Kidney glomerular epithelial cell (primary cell): ENCODE results near the gene PSEN2.
A peak's percentile ranks its signal among the peaks of the same experiment; 100 is the strongest.

Experiments
- DNase-seq: peaks from one replicate; lab custom pipeline; 2025; lab: John Stamatoyannopoulos, UW

The PSEN2 gene

DNA sequence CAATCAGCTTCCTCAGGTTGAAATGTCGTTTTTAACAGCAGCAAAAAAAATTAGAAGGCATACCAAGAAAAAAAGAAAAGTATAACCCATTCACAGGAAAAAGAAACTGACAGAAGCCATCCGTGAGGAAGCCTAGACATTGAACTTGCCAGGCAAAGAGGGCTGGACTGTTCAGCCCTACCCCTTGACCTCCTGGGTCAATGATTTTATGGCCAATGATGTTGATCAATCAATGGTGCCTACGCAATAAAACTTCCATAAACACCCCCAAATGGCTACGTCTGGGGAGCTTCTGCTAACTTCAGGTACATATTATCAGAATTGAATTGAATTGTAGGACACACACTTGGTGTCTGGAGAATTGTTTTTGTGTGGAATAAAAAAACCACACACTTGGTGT lies 4.8 kb upstream of the PSEN2 start:
- no peak for DNase-seq

DNA sequence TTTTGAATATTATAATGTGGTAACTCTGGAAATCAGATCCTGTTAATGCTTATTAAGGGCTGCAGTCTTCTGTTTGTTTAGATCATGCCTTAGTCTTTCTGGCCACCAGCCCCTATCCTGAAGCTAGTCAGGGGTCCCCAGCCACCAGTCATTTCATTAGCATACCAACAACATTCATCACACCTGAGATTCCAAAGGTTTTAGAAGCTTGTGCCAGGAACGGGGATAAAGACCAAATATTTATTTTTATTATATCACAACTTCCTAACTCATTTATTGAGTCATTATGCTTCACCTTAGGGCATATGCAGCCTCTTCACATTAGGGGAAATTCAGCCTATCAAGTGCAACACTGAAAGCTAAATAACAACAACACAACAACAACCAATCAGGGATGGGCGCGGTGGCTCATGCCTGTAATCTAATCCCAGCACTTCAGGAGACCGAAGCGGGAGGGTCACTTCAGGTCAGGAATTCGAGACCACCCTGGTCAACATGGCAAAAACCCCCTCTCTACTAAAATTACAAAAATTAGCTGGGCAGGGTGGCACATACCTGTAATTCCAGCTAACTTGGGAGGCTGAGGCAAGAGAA lies 2.9 kb upstream of the PSEN2 start:
- no peak for DNase-seq

DNA sequence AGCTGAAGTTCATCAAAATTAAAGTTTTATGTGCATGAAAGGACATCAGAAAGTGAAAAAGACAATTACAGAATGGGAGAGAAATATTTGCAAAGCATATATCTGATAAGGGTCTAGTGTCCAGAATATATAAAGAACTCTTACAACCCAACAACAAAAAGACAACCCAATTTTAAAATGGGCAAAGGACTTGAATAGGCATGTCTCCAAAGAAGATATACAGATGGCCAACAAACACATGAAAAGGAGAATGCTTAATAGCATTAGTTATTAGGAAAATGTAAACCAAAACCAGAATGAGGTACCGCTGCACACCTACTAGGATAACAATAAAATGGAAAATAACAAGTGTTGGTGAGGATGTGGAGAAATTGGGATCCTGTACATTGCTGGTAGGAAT lies 1.7 kb upstream of the PSEN2 start:
- DNase-seq: no peak

DNA sequence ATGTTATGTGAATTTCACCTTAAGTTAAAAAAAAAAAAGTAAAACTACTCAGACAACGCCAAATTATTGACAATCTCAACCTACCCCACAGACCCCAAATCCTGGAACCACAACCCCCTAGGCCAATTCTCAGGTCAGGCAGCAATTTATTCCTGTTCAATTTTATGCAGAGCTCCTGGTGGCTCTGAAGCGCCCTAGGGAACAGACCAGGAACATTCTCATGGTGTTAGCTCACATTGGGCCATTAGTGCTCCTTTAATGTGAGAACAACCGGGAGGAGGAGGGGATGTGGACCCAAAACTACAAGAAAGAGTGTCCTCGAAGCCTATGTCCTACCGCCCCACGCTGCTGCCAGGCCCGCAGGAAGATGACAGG lies 403 bp upstream of the PSEN2 start:
- DNase-seq: peak; percentile 63

DNA sequence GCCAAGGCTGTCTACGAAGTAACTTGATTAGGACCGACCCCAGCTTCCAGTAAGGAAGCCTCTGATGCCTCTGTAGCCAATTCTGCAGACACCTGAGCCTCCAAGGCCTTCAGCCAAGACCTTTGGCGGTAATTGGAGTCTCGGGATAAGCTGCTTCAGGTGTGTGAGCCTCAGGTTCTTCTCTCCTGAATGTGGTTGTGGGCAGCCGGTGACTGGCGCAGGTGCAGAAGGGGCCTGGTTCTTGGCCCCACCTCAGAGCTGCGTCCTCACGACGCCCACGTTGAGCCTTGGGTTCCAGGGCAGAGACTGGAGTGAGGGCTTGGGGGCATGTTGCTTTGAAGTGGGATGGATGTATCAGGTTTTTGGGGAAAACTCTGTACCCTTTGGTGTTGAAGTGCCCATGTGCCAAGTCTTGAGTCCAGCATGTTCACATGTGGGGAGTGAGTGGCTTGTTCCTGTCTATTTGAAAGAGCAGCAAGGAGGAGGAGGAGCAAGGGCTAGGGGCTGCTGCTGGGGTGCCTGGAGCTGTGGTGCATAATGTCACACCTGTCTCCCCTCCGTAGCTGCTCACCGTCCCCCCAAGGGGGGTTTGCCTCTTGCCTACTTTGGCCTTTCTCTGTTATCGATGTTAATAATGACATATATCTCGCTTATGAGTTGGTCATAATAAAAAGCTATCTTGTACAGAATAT lies 1.4 kb downstream of the PSEN2 start:
- DNase-seq: no peak

DNA sequence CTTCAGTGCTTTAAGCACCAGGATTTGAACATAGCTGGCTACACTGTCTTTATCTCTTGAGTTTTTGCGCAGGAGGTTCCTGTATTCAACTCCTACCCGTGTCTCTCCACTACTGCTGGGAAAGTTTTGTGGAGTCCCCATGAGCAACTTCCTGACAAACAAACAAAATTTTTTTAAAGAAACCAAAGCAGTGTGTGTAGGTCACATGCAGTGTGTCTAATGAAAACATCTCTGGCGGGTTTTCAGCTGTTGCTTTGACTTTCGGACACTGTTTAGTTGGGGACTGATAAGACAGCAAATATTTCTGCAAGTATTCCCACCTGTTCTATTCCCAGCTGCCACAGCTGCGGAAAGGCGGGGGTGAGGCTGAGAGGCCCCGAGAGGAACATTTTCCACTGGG lies 2.0 kb downstream of the PSEN2 start:
- DNase-seq: no peak

DNA sequence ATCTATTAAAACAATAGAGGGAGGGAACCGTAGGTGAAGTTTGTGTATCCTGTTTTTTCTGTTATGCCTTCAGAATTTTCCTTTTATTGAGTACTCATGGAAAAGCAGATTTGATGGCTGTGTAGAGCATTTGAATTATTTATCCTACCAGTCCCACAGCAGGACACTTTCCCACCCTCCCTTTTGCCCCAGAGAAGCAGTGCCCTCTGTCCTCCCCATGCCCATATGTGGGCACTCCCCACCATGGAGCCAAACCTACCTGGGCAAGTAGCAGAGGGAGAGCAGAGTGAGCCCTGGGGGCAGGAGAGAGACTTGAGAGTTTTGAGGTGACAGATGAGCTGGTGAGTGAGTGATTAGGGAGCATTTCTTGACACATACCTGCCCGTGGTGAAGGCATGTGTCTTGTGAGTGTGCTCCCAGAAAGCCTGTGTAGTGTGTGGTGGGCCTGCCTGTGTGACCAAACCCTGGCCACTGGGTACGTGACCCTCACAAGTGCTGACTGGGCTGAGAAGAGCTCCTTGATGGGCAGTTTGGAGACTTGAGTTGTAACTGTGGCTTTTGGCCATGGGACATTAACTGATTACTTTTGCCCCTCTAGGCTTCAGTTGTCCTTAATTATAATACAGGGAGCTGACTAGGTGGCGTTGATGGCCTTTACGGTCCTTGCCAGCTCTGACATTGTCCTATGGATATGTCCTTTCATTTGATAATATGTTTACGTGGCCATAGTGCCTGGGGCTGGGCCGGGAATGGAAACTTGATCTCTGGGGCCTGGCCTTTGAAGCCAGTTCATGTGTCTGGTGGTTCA lies 3.6 kb downstream of the PSEN2 start:
- no peak for DNase-seq

DNA sequence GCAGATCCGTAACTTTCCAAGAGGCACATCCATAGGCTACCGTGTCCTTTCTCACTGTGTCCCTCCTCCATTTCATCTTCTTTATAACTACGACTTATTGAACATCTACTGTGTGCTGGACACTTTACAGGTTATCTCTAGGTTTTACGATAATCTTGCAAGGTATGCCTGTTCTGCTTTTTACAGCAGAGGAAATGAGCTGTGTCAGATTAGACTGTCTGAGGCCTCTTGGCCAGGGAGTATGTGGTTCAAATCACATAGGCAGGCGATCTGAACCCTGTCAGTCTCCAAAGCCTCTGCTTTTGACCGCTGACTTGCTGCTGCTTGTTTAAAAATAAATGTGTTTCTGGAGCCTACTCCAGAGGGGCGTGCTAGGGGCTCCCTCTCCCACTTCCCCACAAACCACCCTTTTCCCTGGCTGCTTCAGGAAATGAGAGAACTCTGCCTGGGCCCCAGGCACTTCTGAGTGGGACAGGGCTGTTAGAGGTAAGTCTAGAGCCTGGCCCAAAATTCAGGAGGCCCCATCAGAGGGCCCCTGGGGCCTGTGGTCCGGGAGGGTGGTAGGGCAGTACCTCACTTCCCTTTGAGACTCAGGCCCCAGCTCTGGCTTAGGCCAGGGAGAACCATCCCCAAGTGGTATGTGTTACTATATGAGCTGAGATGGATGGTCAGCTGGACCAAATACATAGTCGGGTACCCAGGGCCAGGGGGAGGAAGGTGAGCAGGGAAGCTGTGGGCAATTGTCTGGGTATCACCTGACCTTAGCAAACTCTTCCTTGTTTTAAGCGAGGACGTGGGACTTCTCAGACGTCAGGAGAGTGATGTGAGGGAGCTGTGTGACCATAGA lies 4.4 kb downstream of the PSEN2 start:
- DNase-seq: no peak

DNA sequence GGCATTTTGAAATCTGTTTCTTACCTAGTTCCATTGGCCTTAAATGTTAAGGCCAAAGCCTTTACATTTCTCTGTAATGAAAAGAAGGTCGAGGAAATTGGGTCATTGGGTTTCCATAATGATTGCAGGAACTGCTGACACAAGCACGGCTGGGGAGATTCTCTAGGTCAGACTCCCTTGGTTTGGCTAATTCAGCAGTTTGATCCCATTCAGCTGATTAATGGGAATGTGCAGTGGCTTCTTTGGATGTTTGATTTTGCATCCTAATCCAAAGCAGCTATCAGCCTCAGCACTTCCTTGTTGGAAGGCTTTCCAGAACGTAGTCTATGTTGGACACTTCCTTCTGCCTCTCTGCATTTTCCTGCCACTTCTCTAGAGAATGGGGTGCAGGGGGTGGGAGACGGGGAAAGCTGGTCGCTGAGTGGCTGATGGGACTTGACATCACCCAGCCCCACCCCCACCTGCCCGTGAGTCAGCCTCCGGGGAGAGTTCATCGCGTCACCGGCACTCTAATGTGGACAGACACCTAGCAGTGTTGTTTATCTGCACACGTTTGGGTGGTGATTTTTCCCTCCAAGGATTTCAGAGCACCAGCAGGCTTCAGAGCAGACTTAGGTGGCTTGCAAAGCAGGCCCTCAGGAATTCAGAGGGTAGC lies 5.4 kb downstream of the PSEN2 start:
- DNase-seq: no peak

DNA sequence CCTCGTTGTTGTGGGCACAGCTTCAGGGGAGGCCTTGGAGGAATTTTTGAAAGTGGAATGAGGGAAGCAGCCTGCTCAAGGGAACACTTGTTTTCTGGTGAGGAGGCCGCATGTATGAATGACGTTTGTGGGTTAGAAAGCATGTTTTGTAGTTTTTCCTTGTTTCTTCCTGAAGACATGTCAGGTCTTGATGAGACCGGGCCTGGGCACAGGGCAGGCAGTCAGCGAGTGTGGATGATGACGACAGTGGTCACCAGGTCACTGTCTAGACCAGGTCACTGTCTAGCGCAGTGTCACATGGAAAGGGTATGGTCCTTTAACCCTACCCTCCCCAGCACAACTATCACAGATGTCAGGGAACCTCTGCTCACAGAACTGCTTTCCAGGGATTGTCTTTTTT lies 7.3 kb downstream of the PSEN2 start:
- DNase-seq: no peak

DNA sequence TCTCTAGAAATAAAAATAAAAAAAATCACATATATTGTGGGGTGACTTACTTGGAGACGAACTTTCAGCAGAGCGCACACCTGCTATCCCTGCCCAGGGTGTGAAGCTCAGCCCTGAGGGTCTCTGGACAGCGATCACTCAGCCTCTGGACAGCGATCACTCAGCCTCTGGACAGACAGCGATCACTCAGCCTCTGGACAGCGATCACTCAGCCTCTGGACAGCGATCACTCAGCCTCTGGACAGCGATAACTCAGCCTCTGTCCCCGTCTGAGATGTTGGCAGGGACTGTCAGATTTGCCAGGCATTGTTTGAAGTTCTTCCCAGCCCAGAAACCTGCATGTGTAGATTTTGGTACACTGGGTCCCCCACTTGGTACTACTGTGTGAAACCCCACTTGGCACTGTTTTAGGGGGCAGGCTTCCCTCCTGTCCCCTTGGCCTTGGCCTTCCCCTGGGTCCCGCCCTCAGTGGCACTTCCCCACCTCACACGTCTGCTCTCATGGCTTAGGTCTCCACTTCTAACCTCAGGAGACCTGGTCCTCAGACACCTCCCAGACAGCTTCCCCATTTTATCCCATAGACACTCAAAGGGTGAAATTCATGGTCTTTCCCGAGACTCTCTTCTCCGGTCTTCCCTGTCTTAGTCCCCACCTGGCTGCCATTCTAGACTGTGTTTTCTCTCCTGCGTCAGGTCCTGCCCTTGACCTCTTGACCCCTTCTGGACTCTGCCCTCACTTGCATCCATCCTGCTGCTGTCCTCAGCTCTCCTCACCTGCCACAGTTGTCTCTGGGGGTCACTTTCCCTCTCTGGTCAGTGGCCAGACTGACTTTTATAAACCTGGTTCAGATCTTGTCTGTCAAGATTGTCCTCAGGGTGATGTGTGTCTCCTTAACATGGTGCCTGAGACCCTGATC lies 10.2 kb downstream of the PSEN2 start:
- no peak for DNase-seq

DNA sequence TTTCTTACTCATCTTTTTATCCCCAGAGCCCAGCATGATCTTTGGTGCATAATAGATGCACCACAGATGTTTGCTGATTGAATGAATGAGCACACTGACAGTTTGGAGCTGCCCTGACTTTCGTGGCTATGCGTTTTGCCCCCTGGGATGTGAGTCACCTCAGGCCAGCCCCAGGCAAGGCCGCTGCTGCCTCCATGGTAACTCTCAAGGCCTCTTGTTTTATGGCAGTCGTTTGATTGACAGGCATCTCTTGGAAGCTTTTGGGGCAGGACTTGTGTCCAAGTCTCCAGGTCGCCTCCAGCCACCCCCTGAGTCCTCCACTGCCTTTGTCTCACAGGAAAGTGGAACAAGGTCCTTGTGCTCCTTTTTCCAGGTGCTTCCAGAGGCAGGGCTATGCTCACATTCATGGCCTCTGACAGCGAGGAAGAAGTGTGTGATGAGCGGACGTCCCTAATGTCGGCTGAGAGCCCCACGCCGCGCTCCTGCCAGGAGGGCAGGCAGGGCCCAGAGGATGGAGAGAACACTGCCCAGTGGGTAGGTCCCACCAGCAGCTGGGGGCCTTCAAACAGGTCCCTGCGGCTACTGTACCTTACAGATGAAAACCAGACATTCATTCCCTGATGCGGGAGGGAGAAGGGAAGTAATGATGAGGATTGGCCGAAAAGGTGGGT lies 11.2 kb downstream of the PSEN2 start:
- DNase-seq: no peak

DNA sequence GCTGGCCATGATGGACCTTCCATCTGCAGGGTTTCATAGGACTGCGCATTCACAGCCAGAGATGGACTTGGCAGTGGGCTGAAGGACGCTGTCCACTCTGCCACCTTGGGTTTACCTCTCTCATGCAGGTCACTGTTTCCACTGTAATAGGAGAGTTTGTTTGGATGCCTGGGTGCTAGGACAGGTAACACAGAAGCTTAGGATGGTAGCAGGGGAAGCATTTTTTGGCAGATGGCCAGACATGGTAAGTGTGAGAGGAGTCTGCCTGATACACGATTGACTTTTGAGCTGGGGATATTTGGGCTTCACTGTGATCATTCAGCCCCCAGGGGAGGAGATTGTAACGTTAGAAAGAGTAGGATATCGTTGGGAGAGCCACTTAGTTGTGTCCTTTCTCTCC lies 11.8 kb downstream of the PSEN2 start:
- no peak for DNase-seq

DNA sequence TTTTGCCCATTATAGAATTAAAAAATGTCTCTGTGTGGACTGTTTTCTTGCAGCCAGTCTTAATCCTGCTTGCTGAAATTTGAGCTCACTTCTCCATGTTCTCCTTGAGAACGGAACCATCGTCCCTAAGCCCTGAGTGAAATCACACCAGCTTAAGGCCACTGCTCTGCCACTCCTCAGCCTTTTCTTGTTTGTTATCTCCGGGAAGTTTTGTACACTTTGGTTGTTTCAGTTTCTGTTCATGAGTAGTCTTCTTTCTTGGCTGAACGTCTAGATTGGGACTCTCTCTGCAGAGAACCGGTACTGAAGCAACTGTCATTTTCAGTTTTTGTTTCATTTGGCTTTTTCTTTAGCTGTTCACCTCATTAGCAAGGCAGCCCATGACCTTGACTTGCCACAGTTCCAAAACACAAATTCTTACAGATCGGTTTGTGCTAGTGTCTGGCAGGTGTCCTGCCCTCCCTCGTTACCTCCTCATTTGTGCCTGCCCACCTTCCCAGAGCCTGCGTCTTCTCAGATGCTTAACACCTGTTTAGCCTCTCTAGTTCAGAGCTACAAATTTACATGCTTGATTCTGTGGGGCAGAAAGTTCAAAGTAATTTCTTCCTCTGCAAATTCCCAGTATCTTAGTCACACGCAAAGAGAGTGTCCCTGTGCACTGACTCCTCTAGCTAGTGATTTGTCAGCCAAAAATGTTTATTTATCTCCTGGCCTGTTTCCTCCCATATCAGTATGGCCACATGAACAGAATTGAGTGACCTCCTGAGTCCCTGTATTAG lies 12.4 kb downstream of the PSEN2 start:
- peak; percentile 73 for DNase-seq

DNA sequence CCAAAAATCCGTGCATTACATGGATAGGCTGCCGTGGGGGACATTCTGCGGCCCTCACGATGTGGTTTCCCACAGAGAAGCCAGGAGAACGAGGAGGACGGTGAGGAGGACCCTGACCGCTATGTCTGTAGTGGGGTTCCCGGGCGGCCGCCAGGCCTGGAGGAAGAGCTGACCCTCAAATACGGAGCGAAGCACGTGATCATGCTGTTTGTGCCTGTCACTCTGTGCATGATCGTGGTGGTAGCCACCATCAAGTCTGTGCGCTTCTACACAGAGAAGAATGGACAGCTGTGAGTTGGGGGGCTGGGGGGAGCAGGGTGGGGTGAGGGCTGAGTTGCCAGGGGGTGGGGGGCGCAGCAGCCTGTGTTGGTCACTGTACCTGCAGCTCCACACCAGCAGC lies 13.2 kb downstream of the PSEN2 start:
- no peak for DNase-seq

DNA sequence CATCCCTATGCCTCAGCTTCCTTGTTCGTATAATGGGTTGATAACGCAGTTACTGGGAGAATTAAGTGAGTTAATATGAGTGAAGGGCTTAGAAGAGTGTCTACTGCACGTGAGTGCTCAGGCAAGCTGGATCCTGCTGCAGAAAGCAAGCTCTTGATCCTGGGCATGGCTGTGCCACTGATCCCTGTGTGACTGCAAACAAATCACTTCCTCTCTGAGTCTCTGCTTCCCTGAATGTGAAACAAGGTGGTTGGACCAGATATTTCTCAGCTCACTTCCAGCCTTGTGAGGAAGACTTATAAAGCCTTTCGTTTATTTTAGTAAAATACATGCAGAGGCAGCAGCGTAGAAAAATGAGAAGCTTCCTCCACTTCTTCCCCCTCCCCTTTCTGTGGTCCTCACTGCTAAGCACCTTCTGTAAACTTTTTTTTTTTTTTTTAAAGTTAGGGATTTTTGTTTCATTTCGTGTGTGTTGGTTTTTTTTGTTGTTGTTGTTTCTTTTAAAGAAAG lies 13.8 kb downstream of the PSEN2 start:
- no peak for DNase-seq

DNA sequence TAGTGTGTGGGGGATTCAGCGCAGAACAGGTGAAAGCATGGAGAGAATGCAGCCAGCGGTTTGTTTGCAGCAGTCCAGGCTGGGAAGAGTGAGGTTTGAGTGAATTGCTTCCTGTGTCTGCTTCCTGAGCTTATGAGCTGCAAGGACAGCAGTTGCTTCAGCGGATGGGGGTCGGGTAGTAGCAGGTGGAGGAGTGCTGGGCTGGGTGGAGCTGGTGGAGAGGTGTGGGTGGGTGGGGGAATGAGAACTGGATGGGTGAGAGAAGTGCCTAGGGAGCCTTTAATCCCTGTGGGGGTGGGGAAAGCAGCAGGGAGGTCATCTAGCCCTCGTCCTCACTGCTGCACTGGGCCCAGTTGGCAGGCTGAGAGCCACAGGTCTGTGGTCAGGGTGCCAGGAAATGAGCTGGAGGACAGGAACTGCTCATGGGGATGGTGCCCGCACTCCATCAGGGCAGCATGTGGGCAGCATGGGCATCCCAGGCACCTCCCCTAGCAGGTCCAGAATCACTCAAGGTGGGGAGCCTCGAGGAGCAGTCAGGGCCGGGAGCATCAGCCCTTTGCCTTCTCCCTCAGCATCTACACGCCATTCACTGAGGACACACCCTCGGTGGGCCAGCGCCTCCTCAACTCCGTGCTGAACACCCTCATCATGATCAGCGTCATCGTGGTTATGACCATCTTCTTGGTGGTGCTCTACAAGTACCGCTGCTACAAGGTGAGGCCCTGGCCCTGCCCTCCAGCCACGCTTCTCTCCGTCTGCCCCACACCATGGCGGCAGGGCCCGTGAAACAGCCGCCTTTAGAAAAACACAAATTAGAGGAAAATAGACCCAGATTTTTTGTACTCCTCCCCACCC lies 14.8 kb downstream of the PSEN2 start:
- DNase-seq: no peak
